Measurements from ENCODE around the gene P2RY6.

The P2RY6 gene

GRCh38 chr11:73312851-73313327 lies 40.8 kb downstream of the P2RY6 start:
- peak overlapping the region; percentile 38 for H3K4me2 ChIP-seq (ENCODE audit: low read length)
- no peak overlapping the region for H3K27ac ChIP-seq
- H3K9ac ChIP-seq: no peak overlapping the region
- TF ChIP-seq CTCF (IDR thresholded peaks at IDR 0.05): no peak
- peaks cover 23% of the 10 kb centered on the region for H3K79me2 ChIP-seq
- no peaks in the 10 kb centered on the region for H3K27me3 ChIP-seq (ENCODE audit: control insufficient read depth, insufficient read depth, low read length)
- H3K9me3 ChIP-seq (ENCODE audit: control insufficient read depth, low read length): no peaks in the 10 kb centered on the region
- H3K4me1 ChIP-seq: peaks cover 3% of the 10 kb centered on the region
- no peak overlapping the region for H3K4me3 ChIP-seq (ENCODE audit: low read depth, low read length)
- no peak overlapping the region for H2AFZ ChIP-seq
- H3K36me3 ChIP-seq (ENCODE audit: control insufficient read depth, insufficient read depth, low read length): no peaks in the 10 kb centered on the region

- no peak overlapping the region for H3K9ac ChIP-seq
- H3K36me3 ChIP-seq (ENCODE audit: control insufficient read depth, insufficient read depth, low read length): no peaks in the 10 kb centered on the region
- no peaks in the 10 kb centered on the region for H3K9me3 ChIP-seq (ENCODE audit: control insufficient read depth, low read length)
- no peak overlapping the region for H2AFZ ChIP-seq
- no peak overlapping the region for H3K4me3 ChIP-seq (ENCODE audit: low read depth, low read length)
- no peak overlapping the region for H3K27ac ChIP-seq
- H3K4me2 ChIP-seq (ENCODE audit: low read length): no peak overlapping the region
- no peaks in the 10 kb centered on the region for H3K27me3 ChIP-seq (ENCODE audit: control insufficient read depth, insufficient read depth, low read length)
- no peak for TF ChIP-seq CTCF (IDR thresholded peaks at IDR 0.05)
- peaks cover 23% of the 10 kb centered on the region for H3K79me2 ChIP-seq
- H3K4me1 ChIP-seq: peaks cover 3% of the 10 kb centered on the region
Observed at GRCh38 chr11:73313652-73314051, 41.5 kb downstream of the P2RY6 start.

GRCh38 chr11:73314117-73314961 lies 42.2 kb downstream of the P2RY6 start:
- H3K9me3 ChIP-seq (ENCODE audit: control insufficient read depth, low read length): no peaks in the 10 kb centered on the region
- H3K4me2 ChIP-seq (ENCODE audit: low read length): no peak overlapping the region
- peaks cover 23% of the 10 kb centered on the region for H3K79me2 ChIP-seq
- H3K36me3 ChIP-seq (ENCODE audit: control insufficient read depth, insufficient read depth, low read length): no peaks in the 10 kb centered on the region
- no peak overlapping the region for H3K9ac ChIP-seq
- H3K4me3 ChIP-seq (ENCODE audit: low read depth, low read length): no peak overlapping the region
- H3K27me3 ChIP-seq (ENCODE audit: control insufficient read depth, insufficient read depth, low read length): no peaks in the 10 kb centered on the region
- TF ChIP-seq CTCF (IDR thresholded peaks at IDR 0.05): no peak
- no peak overlapping the region for H3K27ac ChIP-seq
- peaks cover 3% of the 10 kb centered on the region for H3K4me1 ChIP-seq
- H2AFZ ChIP-seq: no peak overlapping the region

- H2AFZ ChIP-seq: no peak overlapping the region
- H3K27me3 ChIP-seq (ENCODE audit: control insufficient read depth, insufficient read depth, low read length): no peaks in the 10 kb centered on the region
- H3K27ac ChIP-seq: no peak overlapping the region
- H3K9me3 ChIP-seq (ENCODE audit: control insufficient read depth, low read length): no peaks in the 10 kb centered on the region
- no peak overlapping the region for H3K4me3 ChIP-seq (ENCODE audit: low read depth, low read length)
- TF ChIP-seq CTCF (IDR thresholded peaks at IDR 0.05): no peak
- H3K9ac ChIP-seq: no peak overlapping the region
- H3K4me1 ChIP-seq: peaks cover 3% of the 10 kb centered on the region
- H3K4me2 ChIP-seq (ENCODE audit: low read length): no peak overlapping the region
- no peaks in the 10 kb centered on the region for H3K36me3 ChIP-seq (ENCODE audit: control insufficient read depth, insufficient read depth, low read length)
- H3K79me2 ChIP-seq: peaks cover 18% of the 10 kb centered on the region
Observed at GRCh38 chr11:73315293-73316020, 43.3 kb downstream of the P2RY6 start.

Data from parathyroid adenoma (tissue), 2 donors.